ENCODE data around the gene TMEM132C.
"Not testable (repeated sequence)": the region's sequence is repeated elsewhere in the genome, so short reads cannot be mapped to it uniquely, and the experiment has no call there.

The TMEM132C gene

DNA sequence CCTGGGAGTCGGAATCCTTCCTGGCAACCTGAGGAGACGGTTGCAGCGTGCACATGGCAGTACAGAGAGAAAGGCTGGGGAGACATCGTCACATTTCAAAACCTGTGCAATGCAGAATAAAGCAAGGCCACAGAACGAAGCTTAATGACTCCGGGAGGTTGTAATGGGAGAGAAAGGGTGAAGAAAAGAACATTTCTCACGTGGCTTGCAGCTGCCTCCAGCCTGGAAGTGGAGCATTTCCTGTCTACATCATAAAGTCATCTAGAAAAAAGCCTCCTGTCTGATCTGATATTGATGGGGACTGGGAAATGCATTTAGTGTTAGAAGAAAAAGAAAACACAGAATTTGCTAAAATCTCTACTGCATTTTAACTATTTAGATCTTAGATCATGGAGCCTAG is 209.3 kb downstream of the TMEM132C start:
- Histone ChIP-seq H3K27me3 (ENCODE audit: insufficient read depth, poor library complexity, severe bottlenecking) (no peaks in the 10 kb centered on the region), H3K27ac (replicated peaks) (no peak overlapping the region), H3K4me3 (replicated peaks; ENCODE audit: insufficient read depth, low read length) (no peak overlapping the region)

DNA sequence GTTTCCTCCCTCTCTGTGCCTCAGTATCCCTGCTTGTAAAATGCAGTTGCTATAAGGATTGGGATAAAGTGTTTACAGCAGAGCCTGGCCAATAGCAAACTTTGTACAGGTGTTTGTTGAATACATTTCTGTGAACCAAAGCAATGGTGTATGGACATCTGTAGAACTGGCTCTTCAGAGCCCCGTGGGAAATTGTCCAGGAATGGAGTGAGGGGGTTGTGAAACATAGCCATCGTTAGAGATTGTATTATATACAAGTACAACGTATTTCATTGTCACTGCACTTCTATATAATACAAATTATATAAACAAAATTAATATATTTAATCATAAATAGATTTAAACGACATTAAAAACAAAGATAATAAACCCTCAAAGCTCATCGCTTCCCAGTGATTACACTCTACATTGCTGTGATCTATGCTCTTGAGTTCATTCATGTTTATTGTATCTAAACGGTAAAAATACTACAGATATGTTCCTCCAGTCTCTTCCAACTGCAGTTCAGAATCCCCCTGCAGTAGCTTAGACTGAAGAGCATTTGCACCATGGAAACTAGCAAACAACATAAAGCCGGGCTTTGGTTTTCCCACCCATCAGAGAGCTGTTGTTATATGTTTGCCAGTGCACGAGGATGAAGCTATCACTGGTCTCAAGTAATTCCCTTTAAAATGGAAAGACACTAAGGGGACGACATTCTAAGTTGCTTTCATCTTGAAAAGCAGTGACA is 216.7 kb downstream of the TMEM132C start:
- H3K27ac ChIP-seq (replicated peaks), result no peak overlapping the region
- no peak for DNase-seq (ENCODE audit: low read depth in 1 of 2, low spot score in 1 of 2)
- H3K27me3 ChIP-seq (ENCODE audit: insufficient read depth, poor library complexity, severe bottlenecking), result no peaks in the 10 kb centered on the region
- H3K4me3 ChIP-seq (replicated peaks; ENCODE audit: insufficient read depth, low read length), result no peak overlapping the region
- TF ChIP-seq SPI1 (IDR thresholded peaks at IDR 0.05; ENCODE audit: borderline replicate concordance, low read depth) (no peak), GABPA (IDR thresholded peaks at IDR 0.05; ENCODE audit: low read depth) (no peak)
- TF ChIP-seq, protein P1, sequence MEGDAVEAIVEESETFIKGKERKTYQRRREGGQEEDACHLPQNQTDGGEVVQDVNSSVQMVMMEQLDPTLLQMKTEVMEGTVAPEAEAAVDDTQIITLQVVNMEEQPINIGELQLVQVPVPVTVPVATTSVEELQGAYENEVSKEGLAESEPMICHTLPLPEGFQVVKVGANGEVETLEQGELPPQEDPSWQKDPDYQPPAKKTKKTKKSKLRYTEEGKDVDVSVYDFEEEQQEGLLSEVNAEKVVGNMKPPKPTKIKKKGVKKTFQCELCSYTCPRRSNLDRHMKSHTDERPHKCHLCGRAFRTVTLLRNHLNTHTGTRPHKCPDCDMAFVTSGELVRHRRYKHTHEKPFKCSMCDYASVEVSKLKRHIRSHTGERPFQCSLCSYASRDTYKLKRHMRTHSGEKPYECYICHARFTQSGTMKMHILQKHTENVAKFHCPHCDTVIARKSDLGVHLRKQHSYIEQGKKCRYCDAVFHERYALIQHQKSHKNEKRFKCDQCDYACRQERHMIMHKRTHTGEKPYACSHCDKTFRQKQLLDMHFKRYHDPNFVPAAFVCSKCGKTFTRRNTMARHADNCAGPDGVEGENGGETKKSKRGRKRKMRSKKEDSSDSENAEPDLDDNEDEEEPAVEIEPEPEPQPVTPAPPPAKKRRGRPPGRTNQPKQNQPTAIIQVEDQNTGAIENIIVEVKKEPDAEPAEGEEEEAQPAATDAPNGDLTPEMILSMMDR (IDR thresholded peaks at IDR 0.05; ENCODE audit: insufficient read depth, low read length), result no peak

More for the DNA sequence above, 209.3 kb downstream of the TMEM132C start:
- DNase-seq (ENCODE audit: low read depth in 1 of 2, low spot score in 1 of 2), result no peak
- TF ChIP-seq POLR2AphosphoS5 (IDR thresholded peaks at IDR 0.05; ENCODE audit: low read depth) (no peak), GABPA (IDR thresholded peaks at IDR 0.05; ENCODE audit: low read depth) (no peak), SPI1 (IDR thresholded peaks at IDR 0.05; ENCODE audit: borderline replicate concordance, low read depth) (no peak)
- TF ChIP-seq, protein P1 (IDR thresholded peaks at IDR 0.05; ENCODE audit: insufficient read depth, low read length), result no peak
- TF ChIP-seq, protein P2, sequence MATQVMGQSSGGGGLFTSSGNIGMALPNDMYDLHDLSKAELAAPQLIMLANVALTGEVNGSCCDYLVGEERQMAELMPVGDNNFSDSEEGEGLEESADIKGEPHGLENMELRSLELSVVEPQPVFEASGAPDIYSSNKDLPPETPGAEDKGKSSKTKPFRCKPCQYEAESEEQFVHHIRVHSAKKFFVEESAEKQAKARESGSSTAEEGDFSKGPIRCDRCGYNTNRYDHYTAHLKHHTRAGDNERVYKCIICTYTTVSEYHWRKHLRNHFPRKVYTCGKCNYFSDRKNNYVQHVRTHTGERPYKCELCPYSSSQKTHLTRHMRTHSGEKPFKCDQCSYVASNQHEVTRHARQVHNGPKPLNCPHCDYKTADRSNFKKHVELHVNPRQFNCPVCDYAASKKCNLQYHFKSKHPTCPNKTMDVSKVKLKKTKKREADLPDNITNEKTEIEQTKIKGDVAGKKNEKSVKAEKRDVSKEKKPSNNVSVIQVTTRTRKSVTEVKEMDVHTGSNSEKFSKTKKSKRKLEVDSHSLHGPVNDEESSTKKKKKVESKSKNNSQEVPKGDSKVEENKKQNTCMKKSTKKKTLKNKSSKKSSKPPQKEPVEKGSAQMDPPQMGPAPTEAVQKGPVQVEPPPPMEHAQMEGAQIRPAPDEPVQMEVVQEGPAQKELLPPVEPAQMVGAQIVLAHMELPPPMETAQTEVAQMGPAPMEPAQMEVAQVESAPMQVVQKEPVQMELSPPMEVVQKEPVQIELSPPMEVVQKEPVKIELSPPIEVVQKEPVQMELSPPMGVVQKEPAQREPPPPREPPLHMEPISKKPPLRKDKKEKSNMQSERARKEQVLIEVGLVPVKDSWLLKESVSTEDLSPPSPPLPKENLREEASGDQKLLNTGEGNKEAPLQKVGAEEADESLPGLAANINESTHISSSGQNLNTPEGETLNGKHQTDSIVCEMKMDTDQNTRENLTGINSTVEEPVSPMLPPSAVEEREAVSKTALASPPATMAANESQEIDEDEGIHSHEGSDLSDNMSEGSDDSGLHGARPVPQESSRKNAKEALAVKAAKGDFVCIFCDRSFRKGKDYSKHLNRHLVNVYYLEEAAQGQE (IDR thresholded peaks at IDR 0.05; ENCODE audit: insufficient replicate concordance, low read depth), result no peak

DNA sequence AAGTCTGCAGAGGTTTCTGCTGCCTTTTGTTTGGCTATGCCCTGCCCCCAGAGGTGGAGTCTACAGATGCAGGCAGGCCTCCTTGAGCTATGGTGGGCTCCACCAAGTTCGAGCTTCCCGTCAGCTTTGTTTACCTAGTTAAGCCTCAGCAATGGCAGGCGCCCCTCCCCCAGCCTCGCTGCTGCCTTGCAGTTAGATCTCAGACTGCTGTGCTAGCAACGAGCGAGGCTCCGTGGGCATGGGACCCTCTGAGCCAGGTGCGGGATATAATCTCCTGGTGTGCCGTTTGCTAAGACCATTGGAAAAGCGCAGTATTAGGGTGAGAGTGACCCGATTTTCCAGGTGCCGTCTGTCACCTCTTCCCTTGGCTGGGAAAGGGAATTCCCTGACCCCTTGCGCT is 230.4 kb downstream of the TMEM132C start:
- not testable (repeated sequence) for H3K27me3 ChIP-seq (ENCODE audit: insufficient read depth, poor library complexity, severe bottlenecking); H3K27ac ChIP-seq (replicated peaks); DNase-seq (ENCODE audit: low read depth in 1 of 2, low spot score in 1 of 2); H3K4me3 ChIP-seq (replicated peaks; ENCODE audit: insufficient read depth, low read length)

DNA sequence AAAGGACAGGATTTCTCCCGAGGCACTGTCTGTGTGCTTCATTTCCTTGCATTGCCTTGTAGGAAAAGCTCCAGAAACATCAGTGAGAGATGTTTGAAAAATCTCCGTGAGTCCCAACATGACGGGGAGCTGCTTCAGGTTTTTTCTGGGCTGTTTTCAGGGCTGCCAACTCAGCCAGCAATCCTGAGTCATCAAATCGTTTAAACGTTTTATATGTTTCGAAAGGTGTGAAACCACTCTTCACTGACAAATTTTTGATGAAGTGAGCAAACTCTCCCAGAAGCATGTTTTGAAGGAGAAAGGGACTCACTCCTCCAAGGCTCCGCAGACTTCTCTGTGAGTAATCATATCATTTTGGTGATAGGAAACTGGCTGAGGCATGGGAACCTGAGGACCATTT is 240.5 kb downstream of the TMEM132C start:
- no peak for DNase-seq (ENCODE audit: low read depth in 1 of 2, low spot score in 1 of 2)
- H3K27ac ChIP-seq (replicated peaks), result no peak overlapping the region
- no peaks in the 10 kb centered on the region for H3K27me3 ChIP-seq (ENCODE audit: insufficient read depth, poor library complexity, severe bottlenecking)
- TF ChIP-seq SPI1 (IDR thresholded peaks at IDR 0.05; ENCODE audit: borderline replicate concordance, low read depth), result no peak
- no peak for TF ChIP-seq GABPA (IDR thresholded peaks at IDR 0.05; ENCODE audit: low read depth)
- TF ChIP-seq, protein P2 (IDR thresholded peaks at IDR 0.05; ENCODE audit: insufficient replicate concordance, low read depth), result no peak
- TF ChIP-seq, protein P1 (IDR thresholded peaks at IDR 0.05; ENCODE audit: insufficient read depth, low read length), result no peak
- no peak for TF ChIP-seq POLR2AphosphoS5 (IDR thresholded peaks at IDR 0.05; ENCODE audit: low read depth)
- H3K4me3 ChIP-seq (replicated peaks; ENCODE audit: insufficient read depth, low read length), result no peak overlapping the region

Measured in HL-60 (cell line).